CD4-positive, alpha-beta memory T cell (primary cell): ENCODE results near the gene MYOCOS. TPM values are rescaled to one million over a fixed set of nuclear protein-coding genes. Genes with fewer than 3 reads are reported as not detected.
"Not testable (repeated sequence)": the region's sequence is repeated elsewhere in the genome, so short reads cannot be mapped to it uniquely, and the experiment has no call there.

Source experiments
- CTCF ChIA-PET: fragments of 350-600 bp; sonication (Branson Sonifier 250); formaldehyde crosslinking; loops from one replicate; lab custom pipeline; 2021; ENCODE audit warnings: inconsistent platforms; ENCODE audit not compliant: partially characterized antibody; lab: Charles Lee
- POLR2A ChIA-PET: fragments of 350-600 bp; sonication (Branson Sonifier 250); formaldehyde crosslinking; loops from one replicate; lab custom pipeline; 2021; ENCODE audit not compliant: partially characterized antibody; lab: Charles Lee
- DNase-seq, 5 donors: peaks; one replicate each; pipeline versions ENCODE4 v3.0.0 to v3.0.0-alpha.2; 2020 to 2022; ENCODE audit warnings: mixed read lengths in 1 of 5
- H3K27ac ChIP-seq: one replicate; pipeline ENCODE4 v1.7.0; 2013; ENCODE audit warnings: low read depth, low read length
- H3K27me3 ChIP-seq: 2 replicates; pipeline ENCODE4 v1.7.0; 2013; ENCODE audit warnings: mild to moderate bottlenecking, low read length, moderate library complexity; ENCODE audit not compliant: insufficient read depth
- H3K36me3 ChIP-seq: 2 replicates; pipeline ENCODE4 v1.7.0; 2013; ENCODE audit warnings: mild to moderate bottlenecking, low read length, moderate library complexity; ENCODE audit not compliant: insufficient read depth
- H3K4me1 ChIP-seq: 2 replicates; pipeline ENCODE4 v1.7.0; 2013; ENCODE audit warnings: mild to moderate bottlenecking, low read length, moderate library complexity; ENCODE audit not compliant: insufficient read depth
- H3K4me3 ChIP-seq, 2 donors: one replicate each; pipeline ENCODE4 v1.7.0; 2013; ENCODE audit warnings: low read length in 2 of 2, mild to moderate bottlenecking in 1 of 2
- H3K9me3 ChIP-seq, 2 donors: one replicate each; pipeline ENCODE4 v1.7.0; 2013; ENCODE audit warnings: low read length in 2 of 2, control low read depth in 1 of 2; ENCODE audit not compliant: control insufficient read depth in 1 of 2
- H3K27ac Mint-ChIP-seq, 7 donors: one replicate each; pipeline ENCODE4 v1.8.0; 2020 to 2021; ENCODE audit warnings: mixed read lengths in 7 of 7, mild to moderate bottlenecking in 6 of 7, inconsistent platforms in 3 of 7, moderate library complexity in 3 of 7
- H3K27me3 Mint-ChIP-seq, 2 donors: one replicate each; pipeline ENCODE4 v1.8.0; 2020 to 2021; ENCODE audit warnings: mixed read lengths in 2 of 2
- H3K36me3 Mint-ChIP-seq, 2 donors: one replicate each; pipeline ENCODE4 v1.8.0; 2020 to 2021; ENCODE audit warnings: mixed read lengths in 2 of 2, inconsistent platforms in 1 of 2, mild to moderate bottlenecking in 1 of 2
- H3K4me1 Mint-ChIP-seq, 4 donors: one replicate each; pipeline ENCODE4 v1.8.0; 2020 to 2021; ENCODE audit warnings: mixed read lengths in 4 of 4, mild to moderate bottlenecking in 1 of 4
- H3K4me3 Mint-ChIP-seq, 8 donors: one replicate each; pipeline ENCODE4 v1.8.0; 2020 to 2021; ENCODE audit warnings: mixed read lengths in 8 of 8, mild to moderate bottlenecking in 7 of 8, moderate library complexity in 6 of 8, inconsistent platforms in 3 of 8
- H3K9me3 Mint-ChIP-seq, 8 donors: one replicate each; pipeline ENCODE4 v1.8.0; 2020 to 2021; ENCODE audit warnings: mixed read lengths in 8 of 8, mild to moderate bottlenecking in 5 of 8, inconsistent platforms in 3 of 8, moderate library complexity in 1 of 8
- intact Hi-C: fragments of 100-400 bp; cut with micrococcal nuclease; formaldehyde crosslinking; loops from one replicate; pipeline ENCODE4 v1.15.1; 2023
- polyA plus RNA-seq, 2 donors: library from polyadenylated mRNA; unstranded; fragments of 300-500 nt; fragmentation: Illumina TruSeq; gene quantifications; one replicate each; pipeline ENCODE4 v1.2.3, GENCODE V29; 2021
- total RNA-seq, 2 experiments: library from RNA; stranded (reverse); gene quantifications; one replicate each; pipeline ENCODE4 v1.2.3, GENCODE V29; 2021

The MYOCOS gene
- total and polyA plus RNA-seq, 4 experiments from 2014 or later, result 0.20 to 0.22 TPM; not detected in 2

- H3K36me3 Mint-ChIP-seq, DNase-seq, H3K9me3 Mint-ChIP-seq, intact Hi-C loops, H3K36me3 ChIP-seq, POLR2A ChIA-PET, H3K27me3 ChIP-seq, H3K27ac ChIP-seq, H3K27ac Mint-ChIP-seq, H3K4me3 ChIP-seq, H3K9me3 ChIP-seq: not testable (repeated sequence)
- H3K4me1 ChIP-seq, result peaks cover 12% of the 10 kb centered on the region
- H3K4me3 Mint-ChIP-seq, result peak overlapping the region in 1 of 8 donors; percentile 17
- peaks cover 5 to 11% of the 10 kb centered on the region in 2 donors for H3K27me3 Mint-ChIP-seq
- CTCF ChIA-PET, result interaction anchor here (0.6 to 2.8 kb wide), 4 partner anchors 10 to 61 kb away, joined by 3 to 15 read pairs (median 5); no protein-coding TSS in a partner anchor
- peaks cover 9 to 13% (median 10%) of the 10 kb centered on the region in 4 donors for H3K4me1 Mint-ChIP-seq
These were observed 34.2 kb downstream of the MYOCOS start for GRCh38 chr1:171656206-171656605.

DNA sequence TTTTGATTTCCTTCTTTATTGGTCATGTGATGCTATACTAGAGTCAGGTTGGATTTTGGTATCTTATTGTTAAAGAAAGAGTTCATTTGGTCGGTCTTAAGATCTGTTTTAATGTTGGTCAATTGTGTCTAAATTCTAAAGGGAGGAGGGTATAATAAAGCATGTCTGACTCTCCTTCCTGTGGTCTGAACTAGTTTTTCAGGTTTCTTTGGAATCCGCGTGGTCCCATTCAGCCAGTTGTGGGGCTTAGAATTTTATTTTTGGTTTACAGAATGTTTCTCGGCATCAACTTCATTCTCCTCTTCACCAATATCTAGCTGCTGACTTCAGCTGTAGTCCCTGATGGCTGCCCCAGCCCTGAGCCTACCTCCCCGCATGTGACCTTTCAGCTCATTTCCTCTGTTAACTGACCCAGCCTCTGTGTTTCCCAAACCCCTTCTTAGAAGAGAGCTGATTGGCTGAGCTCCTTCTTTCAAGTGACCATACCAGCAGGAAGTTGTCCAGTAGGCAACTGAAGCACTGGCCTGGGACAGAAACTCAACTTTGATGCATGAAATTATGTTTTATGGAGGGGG, 39.1 kb downstream of the MYOCOS start:
- H3K4me3 Mint-ChIP-seq, result no peak overlapping the region
- Histone ChIP-seq H3K4me1 (no peaks in the 10 kb centered on the region), H3K4me3 (no peak overlapping the region), H3K9me3 (no peaks in the 10 kb centered on the region), H3K27ac (no peak overlapping the region), H3K36me3 (no peaks in the 10 kb centered on the region), H3K27me3 (no peaks in the 10 kb centered on the region)
- H3K27ac Mint-ChIP-seq, result no peak overlapping the region
- H3K4me1 Mint-ChIP-seq, result no peaks in the 10 kb centered on the region
- ChIA-PET CTCF (no interaction called here), POLR2A (no interaction called here)
- no peak for DNase-seq
- intact Hi-C loops, result no loop called here
- H3K36me3 Mint-ChIP-seq, result no peaks in the 10 kb centered on the region
- peaks cover 1 to 4% of the 10 kb centered on the region in 2 donors for H3K27me3 Mint-ChIP-seq
- H3K9me3 Mint-ChIP-seq, result no peaks in the 10 kb centered on the region

DNA sequence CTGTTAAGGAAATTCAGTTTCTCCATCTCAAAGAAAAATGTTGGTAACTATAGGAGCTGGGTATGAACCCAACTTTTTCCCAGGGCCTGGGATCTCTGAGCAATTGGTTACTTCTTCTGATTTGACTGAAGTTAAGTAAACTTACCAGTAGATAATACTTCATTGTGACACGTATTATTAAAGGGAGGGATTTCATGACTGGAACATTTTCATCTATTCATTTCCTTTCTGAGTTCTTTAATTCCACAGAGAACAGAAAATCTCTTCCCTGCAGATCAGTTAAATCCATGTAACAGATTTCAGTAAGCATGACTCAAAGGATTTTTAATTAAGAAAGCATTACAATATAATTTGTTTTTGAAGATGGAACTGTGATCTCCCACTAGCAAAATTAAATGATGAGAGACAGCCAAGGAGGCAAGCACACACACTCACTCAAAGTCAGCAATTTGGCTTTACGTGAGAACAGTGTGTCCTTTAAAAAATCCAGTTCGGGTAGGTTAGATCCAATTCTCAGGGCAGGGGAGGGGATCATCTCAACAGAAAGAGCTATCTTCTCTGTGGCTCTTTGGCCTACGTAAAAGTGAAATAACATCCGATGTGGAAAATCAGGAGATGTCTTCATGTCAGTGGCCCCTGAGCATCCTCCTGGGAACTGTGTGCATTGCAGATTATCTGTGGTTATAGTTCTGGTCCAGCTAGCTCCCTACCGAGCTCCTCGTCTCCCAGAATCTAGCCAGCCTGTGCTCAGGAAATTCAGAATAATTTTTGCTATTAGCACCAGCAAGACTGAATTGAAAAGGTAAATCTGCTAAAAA, 41.2 kb downstream of the MYOCOS start:
- Histone ChIP-seq H3K4me3 (no peak overlapping the region), H3K36me3 (no peaks in the 10 kb centered on the region), H3K27ac (no peak overlapping the region), H3K27me3 (no peaks in the 10 kb centered on the region), H3K4me1 (no peaks in the 10 kb centered on the region), H3K9me3 (no peaks in the 10 kb centered on the region)
- Mint-ChIP-seq H3K27me3 (no peaks in the 10 kb centered on the region), H3K4me3 (no peak overlapping the region), H3K36me3 (no peaks in the 10 kb centered on the region), H3K4me1 (no peaks in the 10 kb centered on the region), H3K27ac (no peak overlapping the region), H3K9me3 (no peaks in the 10 kb centered on the region)
- DNase-seq, result no peak
- intact Hi-C loops, result no loop called here
- POLR2A ChIA-PET, result no interaction called here
- CTCF ChIA-PET, result no interaction called here

DNA sequence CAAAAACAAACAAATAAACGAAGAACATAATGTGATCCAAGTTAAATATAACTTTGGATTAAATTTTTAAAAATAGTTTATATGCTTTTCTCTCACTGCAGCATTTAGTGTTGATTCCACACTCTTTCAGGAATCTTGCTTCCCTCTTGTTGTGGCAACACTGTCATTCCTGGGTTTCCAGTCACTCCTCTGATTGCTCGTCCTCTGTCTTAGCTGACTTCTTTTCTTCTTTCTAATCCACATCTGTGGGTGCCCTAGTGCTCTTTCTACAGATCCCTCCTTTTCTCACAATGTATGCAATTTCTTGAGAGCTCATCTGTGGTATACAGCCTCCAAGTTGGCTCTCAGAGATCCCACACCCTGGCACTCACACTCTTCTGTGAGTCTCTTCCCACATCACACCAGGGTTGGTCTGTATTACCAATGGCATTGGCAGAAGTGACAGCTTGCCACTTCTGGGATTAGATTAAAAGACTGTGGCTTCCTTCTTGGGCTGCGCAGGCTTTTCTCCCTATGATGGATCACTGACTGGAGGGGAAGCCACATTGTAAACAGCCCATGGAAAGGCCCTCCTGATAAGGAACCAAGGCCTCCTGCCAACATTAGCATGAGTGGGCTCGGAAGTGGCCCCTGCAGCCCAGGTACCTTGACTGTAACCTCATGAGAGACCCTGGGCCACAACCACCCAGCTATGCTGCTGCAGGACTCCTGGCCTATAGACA, 42.0 kb downstream of the MYOCOS start:
- Mint-ChIP-seq H3K27ac (no peak overlapping the region), H3K4me1 (no peaks in the 10 kb centered on the region), H3K36me3 (no peaks in the 10 kb centered on the region), H3K9me3 (no peaks in the 10 kb centered on the region), H3K27me3 (no peaks in the 10 kb centered on the region), H3K4me3 (no peak overlapping the region)
- Histone ChIP-seq H3K27ac (no peak overlapping the region), H3K4me3 (no peak overlapping the region), H3K36me3 (no peaks in the 10 kb centered on the region), H3K9me3 (no peaks in the 10 kb centered on the region), H3K27me3 (no peaks in the 10 kb centered on the region), H3K4me1 (no peaks in the 10 kb centered on the region)
- ChIA-PET CTCF (no interaction called here), POLR2A (no interaction called here)
- intact Hi-C loops, result no loop called here
- DNase-seq, result no peak

DNA sequence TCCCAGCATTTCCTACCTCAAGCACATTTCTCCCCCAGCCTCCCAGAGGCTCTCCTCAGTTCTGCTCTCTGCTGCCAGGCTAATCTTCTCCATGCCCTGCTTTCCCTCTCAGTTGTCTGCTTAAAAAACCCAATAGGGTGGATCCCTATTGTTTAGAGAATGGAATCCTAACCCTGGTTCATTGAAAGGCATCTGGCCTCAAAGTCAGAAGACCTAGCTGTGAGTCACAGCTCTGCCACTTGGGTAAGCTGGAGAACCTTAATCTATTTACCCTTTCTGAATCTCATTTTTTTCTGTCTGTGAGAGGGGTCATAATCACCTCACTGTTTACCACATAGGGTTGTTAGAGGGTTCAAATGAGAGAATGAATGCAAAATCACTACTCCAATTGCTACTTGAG, 42.9 kb downstream of the MYOCOS start:
- CTCF ChIA-PET, result no interaction called here
- H3K4me3 Mint-ChIP-seq, result no peak overlapping the region
- H3K27ac Mint-ChIP-seq, result no peak overlapping the region

DNA sequence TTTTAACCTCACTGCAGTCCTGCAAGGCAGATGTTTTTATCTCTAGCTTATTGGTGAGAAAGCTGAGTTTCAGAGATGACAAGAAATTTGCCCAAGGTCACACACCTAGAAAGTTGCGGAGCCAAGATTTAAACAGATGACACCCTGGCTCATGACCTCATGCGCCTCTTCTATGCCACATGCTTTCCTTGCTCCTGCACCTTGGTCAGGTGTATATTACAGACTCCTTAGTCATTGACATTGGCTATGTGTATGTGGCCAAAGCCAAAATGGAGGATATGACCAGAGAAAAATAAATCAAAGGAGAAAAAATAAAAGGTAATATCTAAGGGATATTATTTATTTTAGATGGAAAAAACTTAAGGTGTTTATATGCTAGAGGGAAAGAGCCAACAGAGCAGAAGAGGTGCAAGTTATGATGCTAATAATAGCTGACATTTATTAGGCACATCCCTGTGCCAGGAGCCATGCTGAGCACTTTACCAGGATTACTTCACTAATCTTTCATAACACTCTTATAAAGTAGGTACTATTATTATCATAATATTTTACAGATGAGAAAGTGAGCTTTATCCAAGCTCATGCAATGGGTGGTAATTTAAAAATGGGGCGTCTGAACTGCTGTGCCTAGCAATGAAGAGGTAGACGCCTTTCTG, 44.2 kb downstream of the MYOCOS start:
- Mint-ChIP-seq H3K27me3 (no peaks in the 10 kb centered on the region), H3K4me3 (no peak overlapping the region), H3K9me3 (peaks cover 0 to 2% (median 0%) of the 10 kb centered on the region in 8 donors), H3K36me3 (no peaks in the 10 kb centered on the region), H3K4me1 (no peaks in the 10 kb centered on the region), H3K27ac (no peak overlapping the region)
- H3K27me3 ChIP-seq, result no peaks in the 10 kb centered on the region
- H3K9me3 ChIP-seq, result no peaks in the 10 kb centered on the region
- intact Hi-C loops, result no loop called here
- H3K4me3 ChIP-seq, result no peak overlapping the region
- POLR2A ChIA-PET, result no interaction called here
- no peak for DNase-seq
- CTCF ChIA-PET, result interaction anchor here (0.7 kb wide), 1 partner anchor 11 kb away, joined by 3 read pairs; no protein-coding TSS in a partner anchor
- H3K36me3 ChIP-seq, result no peaks in the 10 kb centered on the region
- no peaks in the 10 kb centered on the region for H3K4me1 ChIP-seq
- H3K27ac ChIP-seq, result no peak overlapping the region

More for the DNA sequence above, 42.9 kb downstream of the MYOCOS start:
- DNase-seq, result no peak
- Histone ChIP-seq H3K4me1 (no peaks in the 10 kb centered on the region), H3K27me3 (no peaks in the 10 kb centered on the region), H3K36me3 (no peaks in the 10 kb centered on the region), H3K27ac (no peak overlapping the region), H3K4me3 (no peak overlapping the region), H3K9me3 (no peaks in the 10 kb centered on the region)
- H3K4me1 Mint-ChIP-seq, result no peaks in the 10 kb centered on the region
- intact Hi-C loops, result no loop called here
- no peaks in the 10 kb centered on the region for H3K9me3 Mint-ChIP-seq
- POLR2A ChIA-PET, result no interaction called here
- no peaks in the 10 kb centered on the region for H3K36me3 Mint-ChIP-seq
- no peaks in the 10 kb centered on the region for H3K27me3 Mint-ChIP-seq

DNA sequence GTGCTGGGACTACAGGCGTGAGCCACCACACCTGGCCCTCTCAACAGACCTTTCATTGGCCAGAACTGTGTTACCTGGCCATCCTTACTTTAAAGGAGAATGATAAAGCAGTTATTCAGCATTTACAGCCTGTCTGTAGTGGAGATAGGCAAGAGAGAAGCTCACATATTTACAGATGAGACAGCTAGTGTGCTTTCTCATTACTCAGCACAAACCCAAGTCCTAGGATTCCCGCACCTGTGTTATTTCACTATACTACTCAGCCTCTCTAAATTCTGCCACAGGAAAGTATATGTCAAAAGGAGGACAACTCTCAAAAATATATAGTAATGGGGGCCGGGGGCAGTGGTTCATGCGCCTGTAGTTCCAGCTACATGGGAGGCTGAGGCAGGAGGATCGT, 46.3 kb downstream of the MYOCOS start:
- DNase-seq, result no peak
- no peaks in the 10 kb centered on the region for H3K27me3 Mint-ChIP-seq
- no peak overlapping the region for H3K4me3 Mint-ChIP-seq
- CTCF ChIA-PET, result no interaction called here
- peak overlapping the region in 1 of 7 donors; percentile 42 for H3K27ac Mint-ChIP-seq
- H3K9me3 Mint-ChIP-seq, result peaks cover 0 to 2% (median 0%) of the 10 kb centered on the region in 8 donors
- POLR2A ChIA-PET, result no interaction called here
- no peaks in the 10 kb centered on the region for H3K4me1 Mint-ChIP-seq
- no peaks in the 10 kb centered on the region for H3K36me3 ChIP-seq
- H3K27me3 ChIP-seq, result no peaks in the 10 kb centered on the region
- no peaks in the 10 kb centered on the region for H3K36me3 Mint-ChIP-seq
- H3K9me3 ChIP-seq, result no peaks in the 10 kb centered on the region
- intact Hi-C loops, result no loop called here
- H3K4me3 ChIP-seq, result no peak overlapping the region
- no peaks in the 10 kb centered on the region for H3K4me1 ChIP-seq
- no peak overlapping the region for H3K27ac ChIP-seq
